ENCODE measurements around the gene GEMIN5. TPM values are rescaled to one million over a fixed set of nuclear protein-coding genes. Genes with fewer than 3 reads are reported as not detected.

GEMIN5 gene
- total RNA-seq, 2 experiments from 2014 or later, result 25.5 to 27.4 TPM

GRCh38 chr5:154966081-154966841 is 28.2 kb upstream of the GEMIN5 start:
- H3K4me3 Mint-ChIP-seq, result no peak overlapping the region
- H3K27me3 Mint-ChIP-seq, result no peaks in the 10 kb centered on the region
- CTCF ChIA-PET, result interaction anchor here (1.7 kb wide), 1 partner anchor 20 kb away, joined by 6 read pairs; no protein-coding TSS in a partner anchor
- H3K9me3 Mint-ChIP-seq, result no peaks in the 10 kb centered on the region
- intact Hi-C loops (cut with micrococcal nuclease), result no loop called here
- no peak for DNase-seq
- no peaks in the 10 kb centered on the region for H3K4me1 Mint-ChIP-seq (ENCODE audit: low read depth)
- H3K36me3 Mint-ChIP-seq, result peaks cover 20% of the 10 kb centered on the region
- POLR2A ChIA-PET, result no interaction called here
- H3K27ac Mint-ChIP-seq, result no peak overlapping the region

- ChIA-PET POLR2A (no interaction called here), CTCF (no interaction called here)
- Mint-ChIP-seq H3K4me1 (ENCODE audit: low read depth) (no peaks in the 10 kb centered on the region), H3K4me3 (no peak overlapping the region), H3K27me3 (no peaks in the 10 kb centered on the region), H3K27ac (no peak overlapping the region), H3K36me3 (peaks cover 14% of the 10 kb centered on the region), H3K9me3 (no peaks in the 10 kb centered on the region)
- intact Hi-C loops (cut with micrococcal nuclease), result no loop called here
- no peak for DNase-seq
Observed at GRCh38 chr5:154962494-154962893, 24.5 kb upstream of the GEMIN5 start.

DNA sequence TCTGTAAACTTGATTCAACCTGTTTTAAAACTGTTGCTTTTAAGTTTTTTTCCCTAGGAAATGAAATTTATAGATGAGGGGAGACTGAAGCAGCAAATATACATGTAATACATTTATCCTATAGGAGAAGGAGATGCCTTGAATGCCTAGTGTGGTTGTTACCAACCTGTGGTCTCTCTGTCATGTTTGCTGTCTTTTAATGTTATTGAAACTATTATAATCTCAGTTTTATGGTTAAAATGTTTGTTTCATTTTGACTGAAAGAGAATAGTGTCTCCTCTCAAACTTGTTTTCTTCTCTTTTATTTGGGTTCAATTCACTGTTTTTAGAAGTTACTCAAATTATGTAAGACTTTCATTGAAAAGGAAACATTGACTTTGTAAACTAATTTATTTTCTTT is 18.7 kb upstream of the GEMIN5 start:
- H3K9me3 Mint-ChIP-seq, result no peaks in the 10 kb centered on the region
- H3K4me3 Mint-ChIP-seq, result no peak overlapping the region
- H3K36me3 Mint-ChIP-seq, result peaks cover 15% of the 10 kb centered on the region
- peaks cover 4% of the 10 kb centered on the region for H3K4me1 Mint-ChIP-seq (ENCODE audit: low read depth)
- DNase-seq, result no peak
- CTCF ChIA-PET, result no interaction called here
- H3K27me3 Mint-ChIP-seq, result no peaks in the 10 kb centered on the region
- no peak overlapping the region for H3K27ac Mint-ChIP-seq
- POLR2A ChIA-PET, result no interaction called here
- intact Hi-C loops (cut with micrococcal nuclease), result no loop called here

DNA sequence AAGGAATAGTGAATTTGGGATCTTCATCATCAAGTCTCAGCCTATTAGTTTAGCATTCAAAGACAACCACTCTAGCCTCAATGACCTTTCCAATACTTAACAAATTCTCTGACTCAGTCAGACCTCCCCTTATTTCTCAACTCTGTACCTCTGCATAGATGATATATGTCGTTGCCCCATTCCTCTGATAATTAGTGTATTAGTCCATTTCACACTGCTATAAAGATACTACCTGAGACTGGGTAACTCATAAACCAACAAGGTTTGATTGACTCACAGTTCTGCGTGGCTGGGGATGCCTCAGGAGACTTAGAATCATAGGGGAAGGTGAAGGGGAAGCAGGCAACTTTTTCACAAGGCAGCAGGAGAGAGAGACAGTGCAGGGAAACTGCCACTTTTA is 11.8 kb upstream of the GEMIN5 start:
- CTCF ChIA-PET, result no interaction called here
- no peak overlapping the region for H3K4me3 Mint-ChIP-seq

DNA sequence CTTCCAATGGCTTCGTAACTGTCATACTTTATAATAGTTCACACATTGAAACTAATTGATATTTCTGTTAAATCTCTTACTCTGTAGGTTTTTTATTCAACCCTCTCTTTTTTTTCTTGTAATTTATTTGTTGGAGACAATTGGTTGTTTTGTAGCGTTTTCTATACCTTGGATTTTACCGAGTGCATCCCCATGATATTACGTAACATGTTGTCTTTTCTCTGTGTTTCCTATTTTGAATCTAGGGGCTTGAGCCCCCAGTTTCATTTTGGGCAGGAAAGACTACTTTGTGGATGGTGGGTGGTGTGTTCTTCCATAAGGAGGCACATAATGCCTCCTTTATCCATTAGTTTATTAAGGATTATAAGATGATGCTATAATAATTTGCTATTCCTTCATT is 10.3 kb upstream of the GEMIN5 start:
- H3K36me3 Mint-ChIP-seq, result peaks cover 9% of the 10 kb centered on the region
- H3K4me1 Mint-ChIP-seq (ENCODE audit: low read depth), result peaks cover 25% of the 10 kb centered on the region
- H3K27me3 Mint-ChIP-seq, result no peaks in the 10 kb centered on the region
- POLR2A ChIA-PET, result no interaction called here
- no peak overlapping the region for H3K27ac Mint-ChIP-seq
- intact Hi-C loops (cut with micrococcal nuclease), result loop anchor here (10.0 kb wide), 1 partner anchor 196 kb away; no protein-coding TSS in a partner anchor
- CTCF ChIA-PET, result no interaction called here
- DNase-seq, result no peak
- no peak overlapping the region for H3K4me3 Mint-ChIP-seq
- H3K9me3 Mint-ChIP-seq, result no peaks in the 10 kb centered on the region

More for the DNA sequence above, 11.8 kb upstream of the GEMIN5 start:
- Mint-ChIP-seq H3K36me3 (peaks cover 9% of the 10 kb centered on the region), H3K27ac (no peak overlapping the region), H3K4me1 (ENCODE audit: low read depth) (peaks cover 25% of the 10 kb centered on the region), H3K27me3 (no peaks in the 10 kb centered on the region), H3K9me3 (no peaks in the 10 kb centered on the region)
- POLR2A ChIA-PET, result no interaction called here
- no peak for DNase-seq
- intact Hi-C loops (cut with micrococcal nuclease), result loop anchor here (10.0 kb wide), 1 partner anchor 195 kb away; no protein-coding TSS in a partner anchor

DNA sequence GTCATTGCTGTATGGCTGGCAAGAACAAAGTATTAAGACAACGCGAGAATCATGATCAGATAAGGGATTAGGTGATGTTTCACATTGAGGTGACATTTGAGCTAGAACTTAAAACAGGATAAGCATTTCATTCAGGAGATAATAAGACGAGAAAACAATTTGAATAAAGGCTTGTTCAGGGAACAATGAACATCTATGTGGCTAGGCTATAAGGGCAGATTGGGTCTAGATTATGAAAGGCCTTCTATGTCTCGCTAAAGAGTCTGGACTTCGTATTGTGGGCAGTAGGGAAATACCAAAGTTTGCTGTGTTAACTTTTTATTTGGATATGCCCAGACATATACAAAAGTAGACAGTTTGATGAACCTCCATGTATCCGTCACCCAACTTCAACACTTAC is 9.8 kb upstream of the GEMIN5 start:
- DNase-seq, result no peak
- POLR2A ChIA-PET, result no interaction called here
- Mint-ChIP-seq H3K4me1 (ENCODE audit: low read depth) (peaks cover 29% of the 10 kb centered on the region), H3K27me3 (no peaks in the 10 kb centered on the region), H3K36me3 (peaks cover 11% of the 10 kb centered on the region), H3K4me3 (no peak overlapping the region), H3K27ac (no peak overlapping the region), H3K9me3 (no peaks in the 10 kb centered on the region)
- CTCF ChIA-PET, result no interaction called here
- intact Hi-C loops (cut with micrococcal nuclease), result loop anchor here (10.0 kb wide), 1 partner anchor 197 kb away; no protein-coding TSS in a partner anchor

DNA sequence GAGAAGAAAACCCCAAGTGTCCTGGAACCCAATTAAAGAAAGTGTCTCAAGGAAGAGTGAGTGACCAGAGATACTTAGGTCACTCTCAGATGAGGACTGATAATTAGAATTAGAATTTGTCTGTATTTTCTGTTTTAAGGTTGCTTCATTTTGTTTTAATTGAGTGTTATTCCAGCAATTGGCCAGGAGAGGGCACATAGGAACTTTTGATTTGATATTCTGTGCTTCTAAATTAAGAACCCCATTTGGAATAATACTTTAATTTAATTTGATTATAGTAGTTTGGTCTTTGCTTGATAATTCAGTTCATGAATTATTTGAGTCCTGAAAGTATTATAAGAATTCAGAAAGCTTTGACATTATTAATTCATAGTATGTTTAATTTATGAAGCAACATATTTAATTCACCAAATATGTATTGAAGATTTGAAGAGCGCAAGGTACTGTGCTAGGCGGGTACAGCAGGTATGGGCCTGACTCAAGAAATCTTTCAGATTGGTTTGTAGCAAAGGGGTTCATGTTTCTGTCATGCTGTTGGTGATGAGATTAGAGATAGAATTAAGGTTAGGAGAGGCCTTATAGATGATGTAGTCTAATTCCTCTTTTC is 7.8 kb upstream of the GEMIN5 start:
- intact Hi-C loops (cut with micrococcal nuclease), result loop anchor here (1.0 to 10.0 kb wide), 2 partner anchors 59 to 199 kb away; no protein-coding TSS in a partner anchor
- no peak for DNase-seq
- Mint-ChIP-seq H3K9me3 (no peaks in the 10 kb centered on the region), H3K27me3 (no peaks in the 10 kb centered on the region), H3K36me3 (peaks cover 14% of the 10 kb centered on the region), H3K4me3 (no peak overlapping the region), H3K4me1 (ENCODE audit: low read depth) (peaks cover 39% of the 10 kb centered on the region), H3K27ac (no peak overlapping the region)
- POLR2A ChIA-PET, result no interaction called here
- CTCF ChIA-PET, result interaction anchor here (0.9 to 2.3 kb wide), 7 partner anchors 8 to 59 kb away, joined by 3 to 6 read pairs (median 4); no protein-coding TSS in a partner anchor

DNA sequence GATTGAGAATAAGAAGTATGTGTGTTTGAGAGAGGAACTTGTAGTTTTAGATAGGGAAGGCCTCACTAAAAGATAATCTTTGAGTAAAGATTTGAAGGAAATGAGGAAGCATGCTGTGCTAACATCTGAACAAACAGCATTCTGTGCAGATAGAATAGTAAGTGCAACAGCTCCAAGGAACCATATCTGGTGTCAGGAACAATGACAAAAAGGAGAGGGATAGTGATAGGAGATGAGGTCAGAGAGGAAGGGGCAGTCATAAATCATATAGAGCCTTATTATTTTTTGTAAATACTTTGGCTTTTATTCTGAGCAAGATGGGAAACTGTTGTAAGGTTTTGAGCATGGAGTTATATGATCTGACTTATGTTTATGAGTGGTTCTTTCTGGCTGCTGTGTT is 6.7 kb upstream of the GEMIN5 start:
- intact Hi-C loops (cut with micrococcal nuclease), result loop anchor here (1.0 to 10.0 kb wide), 2 partner anchors 60 to 200 kb away; no protein-coding TSS in a partner anchor
- no peak overlapping the region for H3K27ac Mint-ChIP-seq
- POLR2A ChIA-PET, result no interaction called here
- no peaks in the 10 kb centered on the region for H3K27me3 Mint-ChIP-seq
- DNase-seq, result no peak
- H3K36me3 Mint-ChIP-seq, result peaks cover 10% of the 10 kb centered on the region
- H3K4me1 Mint-ChIP-seq (ENCODE audit: low read depth), result peaks cover 37% of the 10 kb centered on the region
- H3K9me3 Mint-ChIP-seq, result no peaks in the 10 kb centered on the region
- H3K4me3 Mint-ChIP-seq, result no peak overlapping the region
- CTCF ChIA-PET, result interaction anchor here (0.7 to 1.3 kb wide), 3 partner anchors 9 to 83 kb away, joined by 3 to 5 read pairs (median 4); no protein-coding TSS in a partner anchor

GRCh38 chr5:154943527-154943926 is 5.5 kb upstream of the GEMIN5 start:
- Mint-ChIP-seq H3K36me3 (peaks cover 9% of the 10 kb centered on the region), H3K27me3 (no peaks in the 10 kb centered on the region), H3K9me3 (no peaks in the 10 kb centered on the region), H3K4me3 (no peak overlapping the region), H3K27ac (no peak overlapping the region), H3K4me1 (ENCODE audit: low read depth) (peaks cover 31% of the 10 kb centered on the region)
- no peak for DNase-seq
- ChIA-PET POLR2A (no interaction called here), CTCF (no interaction called here)
- intact Hi-C loops (cut with micrococcal nuclease), result loop anchor here (10.0 kb wide), 1 partner anchor 201 kb away; no protein-coding TSS in a partner anchor

DNA sequence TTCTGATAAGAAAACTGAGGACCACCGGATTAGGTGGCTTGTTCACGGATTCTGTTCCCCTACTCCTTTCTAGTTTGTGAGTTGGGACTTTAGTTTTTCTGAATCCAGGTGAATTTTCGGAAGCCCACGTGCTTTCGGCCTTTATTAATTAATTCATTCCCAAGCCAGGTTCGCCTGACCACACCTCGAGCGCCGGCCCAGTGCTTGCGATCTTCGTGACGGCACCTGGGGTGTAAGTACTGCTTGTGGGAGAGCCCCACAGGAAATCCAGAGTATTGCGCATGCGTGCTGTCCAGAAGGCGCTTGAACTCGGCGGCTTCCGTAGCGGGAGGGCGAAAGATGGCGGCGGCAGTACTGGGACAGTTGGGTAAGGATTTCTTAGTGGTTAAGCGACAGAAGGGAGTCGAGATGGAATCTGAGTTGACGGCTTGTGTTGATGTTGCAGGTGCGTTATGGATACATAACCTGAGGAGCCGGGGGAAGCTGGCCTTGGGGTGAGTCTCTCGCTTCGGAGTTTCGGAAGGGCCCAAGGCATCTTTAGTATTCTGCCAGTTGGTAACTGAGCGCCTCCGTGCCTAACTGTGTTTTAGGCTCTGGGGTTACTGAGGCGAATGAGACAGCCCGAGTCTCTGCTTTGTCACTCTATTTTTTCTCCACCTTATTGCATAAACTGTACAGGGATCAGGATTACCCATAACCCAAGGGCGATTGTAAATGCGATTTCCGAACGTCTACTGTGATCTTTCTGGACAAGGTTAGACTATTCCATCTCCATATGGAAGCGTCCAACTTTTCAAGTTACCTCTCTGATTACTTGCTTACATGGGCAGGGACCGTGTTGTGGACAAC is 3.0 kb upstream of the GEMIN5 start, which contains the start of gene MRPL22:
Gene MRPL22, plus strand, starts transcription at position 302 of the 849 bp plus-strand sequence. Its CDS starts 38 bp downstream, at position 340.
- Mint-ChIP-seq H3K4me3 (peak within 1 kb of the TSS; percentile 96), H3K4me1 (ENCODE audit: low read depth) (peaks cover 35% of the 10 kb centered on the region), H3K36me3 (peaks cover 5% of the 10 kb centered on the region), H3K27ac (peak within 1 kb of the TSS; percentile 93), H3K27me3 (no peaks in the 10 kb centered on the region), H3K9me3 (no peaks in the 10 kb centered on the region)
- ChIA-PET CTCF (interaction anchor here (1.0 kb wide), 1 partner anchor 291 kb away, joined by 5 read pairs; no protein-coding TSS in a partner anchor), POLR2A (interaction anchor here (1.1 kb wide), 1 partner anchor 83 kb away, joined by 4 read pairs; the partner anchor contains the start of gene CNOT8)
- peak; percentile 97 for DNase-seq
- intact Hi-C loops (cut with micrococcal nuclease), result loop anchor here (1.0 to 10.0 kb wide), 5 partner anchors 83 to 902 kb away; partner anchors contain the start of genes CNOT8, FAM114A2, LARP1 and MFAP3

DNA sequence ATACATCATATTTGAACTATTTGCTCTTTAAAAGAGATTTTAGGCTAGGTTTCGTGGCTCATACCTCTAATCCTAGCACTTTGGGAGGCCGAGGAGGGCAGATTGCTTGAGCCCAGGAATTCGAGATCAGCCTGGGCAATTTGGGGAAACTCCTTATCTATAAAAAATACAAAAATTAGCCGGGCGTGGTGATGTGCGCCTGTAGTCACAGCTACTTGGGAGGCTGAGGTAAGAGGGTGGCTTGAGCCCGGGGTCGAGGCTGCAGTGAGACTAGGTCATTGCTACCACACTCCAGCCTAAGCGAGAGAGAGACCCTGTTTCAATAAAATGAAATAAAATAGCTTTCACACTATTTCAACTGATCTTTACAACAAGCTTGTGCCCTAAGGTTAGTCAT is 2.4 kb upstream of the GEMIN5 start:
- H3K27me3 Mint-ChIP-seq, result no peaks in the 10 kb centered on the region
- H3K4me3 Mint-ChIP-seq, result peak overlapping the region; percentile 96
- H3K9me3 Mint-ChIP-seq, result no peaks in the 10 kb centered on the region
- intact Hi-C loops (cut with micrococcal nuclease), result loop anchor here (2.0 to 10.0 kb wide), 3 partner anchors 204 to 902 kb away; partner anchors contain the start of genes FAM114A2 and MFAP3
- ChIA-PET CTCF (no interaction called here), POLR2A (no interaction called here)
- no peak for DNase-seq
- H3K4me1 Mint-ChIP-seq (ENCODE audit: low read depth), result peaks cover 41% of the 10 kb centered on the region
- H3K27ac Mint-ChIP-seq, result peak overlapping the region; percentile 93
- H3K36me3 Mint-ChIP-seq, result peaks cover 7% of the 10 kb centered on the region

Measured in activated CD4-positive, alpha-beta memory T cell treated with anti-CD3 and anti-CD28 coated beads for 36 hours (primary cell).